Skin of body (tissue), 2 donors: ENCODE measurements around the gene OSBPL9. TPM values are rescaled to one million over a fixed set of nuclear protein-coding genes. Genes with fewer than 3 reads are reported as not detected.
"Not testable (repeated sequence)": the region's sequence is repeated elsewhere in the genome, so short reads cannot be mapped to it uniquely, and the experiment has no call there.

ENCODE experiments used
- DNase-seq: peaks from one replicate; lab custom pipeline; 2025; lab: John Stamatoyannopoulos, UW
- total RNA-seq: library from RNA; depleted of rRNA; stranded (reverse); fragments of >200 nt; gene quantifications from one replicate; pipeline ENCODE4 v1.2.3, GENCODE V29; 2014

Gene OSBPL9
- total RNA-seq, 1 donor from 2014 or later, result 75.8 TPM

DNA sequence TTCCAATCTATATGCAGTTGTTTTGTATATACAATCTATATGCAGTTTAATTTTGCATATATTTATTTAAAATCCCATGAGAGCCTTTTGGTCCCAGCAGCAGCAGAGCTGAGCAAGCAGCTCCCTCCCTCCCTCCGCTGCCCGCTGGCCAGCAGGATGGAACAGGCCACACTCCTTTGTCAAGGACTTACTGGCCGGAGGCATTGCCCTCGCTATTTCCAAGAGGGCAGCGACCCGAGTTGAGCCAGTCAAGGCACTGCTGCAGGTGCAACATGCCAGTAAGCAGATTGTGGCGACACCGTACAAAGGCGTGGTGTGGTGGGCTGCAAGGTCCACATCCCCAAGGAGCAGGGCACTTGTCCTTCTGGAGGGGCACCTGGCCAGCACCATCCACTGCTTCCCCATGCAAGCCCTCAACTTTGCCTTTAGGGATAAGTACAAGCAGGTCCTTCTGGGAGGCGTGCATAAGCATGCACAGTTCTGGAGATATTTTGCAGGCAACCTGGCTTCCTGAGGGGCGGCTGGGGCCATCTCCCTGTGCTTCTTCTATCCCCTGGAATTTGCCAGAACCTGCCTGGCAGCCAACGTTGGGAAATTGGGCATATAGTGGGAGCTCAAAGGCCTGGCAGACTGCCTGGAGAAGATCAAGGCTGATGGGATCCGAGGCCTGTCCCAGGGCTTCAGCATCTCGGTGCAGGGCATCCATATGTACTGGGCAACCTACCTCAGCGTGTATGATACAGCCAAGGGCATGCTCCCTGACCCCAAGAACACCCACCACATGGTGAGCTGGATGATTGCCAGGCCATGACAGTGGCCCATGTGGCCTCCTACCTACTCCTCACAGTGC, 92.2 kb downstream of the OSBPL9 start:
- no peak for DNase-seq

DNA sequence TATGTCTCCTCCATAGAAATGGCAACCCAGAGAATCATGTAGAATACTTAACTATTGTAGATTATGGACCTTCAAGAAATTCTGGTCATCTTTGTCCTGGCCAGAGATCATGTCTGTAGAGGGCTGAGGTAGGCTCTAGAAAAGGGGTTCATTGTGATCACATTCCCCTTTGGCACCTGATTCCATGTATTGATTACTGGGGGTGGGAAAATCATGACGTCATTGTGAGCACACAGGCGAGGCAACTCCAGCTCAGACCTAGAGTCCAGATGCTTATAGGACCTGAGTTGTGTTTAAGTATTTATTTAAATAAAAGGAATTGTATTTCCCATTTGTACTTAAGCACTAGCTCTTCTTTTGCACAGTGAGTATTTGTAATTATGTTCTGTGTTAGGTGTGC, 93.1 kb downstream of the OSBPL9 start:
- no peak for DNase-seq

DNA sequence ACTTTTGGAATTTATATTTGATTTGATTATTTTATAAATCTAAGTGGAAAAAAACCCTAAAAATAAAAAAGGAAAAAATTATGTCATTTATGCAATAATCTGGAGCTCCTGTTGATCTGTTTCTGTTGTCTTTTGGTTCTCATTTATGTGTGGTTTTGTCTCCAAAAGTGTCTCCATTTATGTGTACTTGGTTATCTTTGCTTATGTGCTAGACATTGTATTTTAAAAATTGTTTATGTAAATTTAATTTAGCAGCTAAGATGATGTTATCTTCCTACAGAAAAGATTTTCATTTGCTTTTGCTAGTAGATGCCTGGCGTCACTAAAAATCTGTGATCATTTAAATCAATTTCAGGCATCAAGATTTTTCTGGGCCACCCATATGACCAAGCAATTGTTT, 95.7 kb downstream of the OSBPL9 start:
- no peak for DNase-seq

DNA sequence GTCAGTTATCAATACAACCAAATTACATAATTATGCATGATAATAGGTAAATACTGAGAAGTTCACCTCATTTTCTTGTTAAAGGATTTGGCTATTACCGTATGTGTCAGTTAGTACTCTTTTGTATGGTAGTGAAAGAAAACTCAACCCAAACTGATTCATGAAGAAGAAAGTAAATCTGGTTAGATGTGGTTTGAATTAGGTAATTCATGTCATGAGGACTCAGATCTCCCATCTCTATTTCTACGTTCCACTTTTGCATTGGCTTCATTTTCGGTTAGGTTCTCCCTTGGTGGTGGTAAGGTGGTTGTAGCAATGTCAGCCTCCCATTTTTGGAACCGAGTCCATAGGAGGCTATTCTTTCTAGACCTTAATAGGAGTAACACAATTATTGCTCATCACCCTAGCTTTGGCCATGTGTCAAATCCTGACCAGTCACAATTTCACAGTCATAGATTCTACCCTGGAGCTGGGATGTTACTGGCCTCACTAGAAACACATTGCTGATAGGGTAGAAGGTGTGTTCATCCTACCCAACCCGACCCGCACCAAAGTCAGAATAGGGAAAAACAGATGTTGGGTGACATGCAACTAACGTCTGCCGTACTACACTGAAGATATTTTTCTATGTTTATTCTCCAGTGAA, 97.6 kb downstream of the OSBPL9 start:
- no peak for DNase-seq

DNA sequence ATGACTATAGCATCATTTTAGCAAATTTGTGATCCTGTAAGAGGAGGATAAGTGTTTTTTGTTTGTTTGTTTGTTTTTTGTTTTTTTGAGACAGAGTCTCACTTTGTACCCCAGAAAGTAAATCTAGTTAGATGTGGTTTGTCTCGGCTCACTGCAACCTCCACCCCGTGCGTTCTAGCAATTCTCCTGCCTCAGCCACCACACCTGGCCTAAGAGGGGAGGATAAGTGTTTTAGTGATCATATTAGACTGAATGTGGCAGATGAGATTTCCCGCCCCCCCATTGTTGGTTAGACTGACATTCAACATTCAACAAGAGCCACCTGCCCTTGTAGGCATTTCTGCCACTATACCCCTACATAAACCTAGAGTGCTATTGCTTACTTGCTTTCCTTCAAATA, 98.5 kb downstream of the OSBPL9 start:
- no peak for DNase-seq

DNA sequence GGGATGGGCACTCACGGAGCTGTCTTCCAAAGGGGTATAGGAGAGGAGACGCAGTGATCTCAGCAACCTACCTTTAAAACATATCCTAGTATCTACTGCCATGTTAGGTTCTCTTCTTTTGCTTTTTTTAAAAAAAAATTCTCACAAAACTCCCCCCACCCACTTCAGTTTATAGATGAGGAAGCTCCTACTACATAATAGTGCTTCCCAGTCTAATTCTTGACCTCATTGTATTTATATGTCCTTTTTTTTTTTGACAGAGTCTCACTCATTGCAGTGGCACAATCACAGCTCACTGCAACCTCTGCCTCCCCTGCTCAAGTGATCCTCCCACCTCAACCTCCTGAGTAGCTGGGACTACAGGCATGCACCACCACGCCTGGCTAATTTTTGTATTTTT, 99.9 kb downstream of the OSBPL9 start:
- no peak for DNase-seq

DNA sequence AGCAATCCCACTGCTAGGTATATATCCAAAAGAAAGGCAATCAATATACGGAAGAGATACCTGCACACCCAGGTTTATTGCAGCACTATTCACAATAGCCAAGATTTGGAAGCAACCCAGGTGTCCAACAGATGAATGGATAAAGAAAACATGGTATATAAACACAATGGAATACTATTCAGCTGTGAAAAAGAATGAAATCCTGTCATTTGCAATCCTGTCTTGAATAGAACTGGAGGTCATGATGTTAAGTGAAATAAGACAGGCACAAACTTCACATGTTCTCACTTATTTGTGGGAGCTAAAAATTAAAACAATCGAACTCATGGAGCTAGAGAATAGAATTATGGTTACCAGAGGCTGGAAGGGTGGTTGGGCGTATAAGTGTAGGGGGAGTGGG, 101.0 kb downstream of the OSBPL9 start:
- no peak for DNase-seq

DNA sequence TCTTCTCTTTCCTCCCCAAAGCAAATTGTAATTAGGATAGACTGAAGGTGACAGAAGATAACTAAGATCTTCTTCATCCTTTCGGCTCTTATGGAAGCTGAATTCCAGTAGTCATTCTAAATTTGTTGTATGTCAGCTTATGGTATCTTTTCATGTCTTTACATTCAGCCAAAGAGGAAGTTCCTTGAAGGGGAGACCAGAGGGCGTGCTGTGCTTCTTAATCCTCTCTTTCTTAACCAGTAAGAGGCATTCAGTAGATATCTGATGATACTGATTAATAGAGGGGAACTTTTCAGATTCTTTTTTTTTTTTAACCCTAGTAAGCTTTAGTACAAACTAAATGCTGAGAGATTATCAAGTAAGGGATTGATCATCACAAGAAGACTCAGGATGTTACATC, 102.3 kb downstream of the OSBPL9 start:
- DNase-seq, result no peak

DNA sequence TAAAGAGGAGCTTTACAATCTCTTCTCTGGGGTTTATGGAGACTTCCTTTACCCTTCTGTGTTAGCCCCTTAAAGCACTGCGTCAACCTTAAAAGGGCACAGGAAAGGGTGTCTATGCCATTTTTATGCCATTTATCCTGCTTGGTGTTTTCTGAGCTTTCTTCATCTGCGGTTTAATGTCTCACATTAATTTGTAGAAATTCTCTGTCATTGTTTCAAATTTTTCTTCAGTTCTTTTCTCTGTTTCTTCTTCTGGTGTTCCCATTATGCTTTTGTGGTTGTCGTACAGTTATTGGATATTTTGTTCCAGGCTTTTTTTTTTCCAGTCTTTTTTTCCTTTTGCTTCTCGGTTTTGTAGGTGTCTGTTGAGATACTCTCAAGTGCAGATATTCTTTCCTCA, 107.9 kb downstream of the OSBPL9 start:
- DNase-seq, result no peak

DNA sequence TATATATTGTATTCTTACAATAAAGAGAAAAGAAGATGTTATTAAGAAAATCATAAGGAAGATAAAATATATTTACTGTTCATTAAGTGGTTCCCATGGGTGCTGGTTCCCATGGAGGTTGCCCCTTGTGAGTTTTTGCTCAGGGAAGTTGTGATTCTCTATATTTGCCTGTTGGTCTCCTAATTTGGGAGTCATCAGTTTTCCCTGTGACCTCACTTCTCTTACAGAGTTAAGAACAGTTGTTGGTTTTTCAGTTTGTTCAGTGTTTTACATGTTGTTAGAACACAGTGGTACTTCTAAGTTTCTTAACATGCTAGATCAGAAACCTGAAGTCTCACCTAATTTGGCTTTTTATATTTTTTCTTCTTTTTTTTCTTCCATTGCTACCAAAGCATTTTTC, 109.2 kb downstream of the OSBPL9 start:
- no peak for DNase-seq

DNA sequence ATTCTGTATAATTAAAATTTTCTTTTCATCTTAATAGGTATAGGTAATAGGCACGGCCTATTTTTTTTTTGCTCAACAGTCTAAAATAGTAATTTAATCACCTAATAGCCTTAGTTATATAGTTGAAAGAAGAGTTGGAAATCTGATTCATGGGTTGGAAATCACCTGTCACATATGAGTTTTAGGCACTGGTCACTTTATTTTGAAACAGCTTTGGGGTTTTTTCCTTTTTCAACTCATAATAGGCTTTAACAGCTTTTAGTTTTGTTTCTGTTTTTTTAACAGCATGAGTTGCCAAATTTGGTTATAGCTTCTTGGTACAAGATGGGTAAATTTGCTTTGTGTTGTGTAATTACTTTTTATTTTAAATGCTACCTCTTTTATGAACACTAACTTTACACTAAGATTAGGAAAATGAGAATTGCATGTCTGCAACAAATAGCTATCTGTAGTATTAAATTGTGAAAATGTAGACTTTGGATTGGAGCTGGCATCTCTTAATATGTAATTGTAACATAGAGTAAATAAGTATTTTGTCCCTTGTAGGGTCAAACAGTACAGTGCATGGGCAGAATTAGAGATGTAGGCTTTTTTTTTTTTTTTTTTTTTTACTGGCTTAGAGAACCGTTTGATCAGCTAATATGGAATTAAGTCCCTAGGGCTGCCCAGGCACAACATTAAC, 109.8 kb downstream of the OSBPL9 start:
- no peak for DNase-seq

DNA sequence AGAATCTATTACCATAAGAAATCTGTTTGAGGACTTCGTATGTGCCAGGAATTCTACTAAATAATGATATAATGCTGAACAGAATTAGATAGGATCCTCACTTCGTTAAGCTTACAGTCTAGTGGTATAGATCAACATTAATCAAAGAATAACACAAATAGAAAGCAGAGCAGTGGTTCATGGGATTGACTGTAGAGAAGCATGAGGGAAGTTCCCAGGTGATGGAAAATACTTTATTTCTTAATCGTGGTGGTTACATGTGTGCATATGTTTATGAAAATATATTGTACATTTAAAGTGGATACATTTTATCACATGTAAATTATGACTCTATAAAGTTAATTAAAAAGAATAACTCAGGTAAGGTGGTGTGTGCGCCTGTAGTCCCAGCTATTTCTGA, 110.5 kb downstream of the OSBPL9 start:
- no peak for DNase-seq

DNA sequence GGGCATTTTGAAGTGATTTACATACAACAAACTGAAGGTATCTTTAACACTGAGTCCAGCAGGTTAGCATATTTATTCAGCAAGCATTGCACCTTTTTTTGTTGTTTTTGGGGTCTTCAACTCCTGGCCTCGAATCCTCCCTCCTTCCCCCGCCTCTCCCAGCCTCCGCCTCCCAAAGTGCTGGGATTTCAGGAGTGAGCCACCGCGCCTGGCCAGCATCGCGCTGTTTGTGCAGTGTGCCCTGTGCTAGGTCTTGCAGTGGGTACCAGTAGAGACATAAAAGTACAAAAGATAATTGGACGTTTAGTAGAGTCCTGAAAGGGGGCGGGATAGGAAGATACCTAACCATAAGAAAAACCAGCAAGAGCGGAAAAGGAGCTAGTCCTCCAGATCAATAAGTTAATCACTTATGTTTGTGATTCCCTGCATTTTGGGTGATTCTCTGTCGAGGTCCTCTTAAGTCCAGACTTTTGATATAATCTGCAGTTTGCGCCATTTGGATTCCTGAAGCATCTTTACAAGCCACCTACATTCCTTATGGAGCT, 111.8 kb downstream of the OSBPL9 start:
- no peak for DNase-seq

DNA sequence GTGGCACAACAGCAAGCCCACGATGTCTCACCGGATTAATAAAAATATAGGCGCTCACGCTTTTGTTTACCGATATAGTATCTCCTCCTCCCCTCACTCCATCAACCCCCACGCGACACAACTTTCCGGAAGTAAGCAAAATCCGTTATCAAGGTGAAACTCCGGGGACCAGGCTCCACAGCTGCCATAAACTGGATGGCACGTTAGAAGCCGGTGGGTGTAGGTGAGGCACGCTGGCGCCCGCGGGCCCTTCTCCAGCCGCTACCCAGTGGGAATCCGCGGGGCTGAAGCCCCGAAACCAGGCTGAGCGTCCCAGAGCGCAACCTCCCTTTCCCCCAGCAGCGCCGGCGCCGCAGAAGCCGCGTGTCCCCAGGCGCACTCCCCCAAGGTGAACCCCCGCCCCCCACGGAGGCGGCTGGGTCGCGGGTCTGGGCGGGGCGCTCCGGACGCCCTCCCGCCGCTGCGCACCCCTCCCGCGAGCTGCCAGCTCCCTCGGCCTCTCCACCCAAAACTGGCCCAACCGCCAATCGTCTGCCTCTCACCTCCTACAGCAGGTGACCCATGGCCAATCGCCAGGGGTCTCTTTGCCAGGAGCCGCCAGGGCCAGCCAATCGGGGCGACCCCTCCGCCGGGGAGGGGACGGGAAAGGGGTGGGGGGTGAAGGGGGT, 112.4 kb downstream of the OSBPL9 start:
- DNase-seq, result no peak

DNA sequence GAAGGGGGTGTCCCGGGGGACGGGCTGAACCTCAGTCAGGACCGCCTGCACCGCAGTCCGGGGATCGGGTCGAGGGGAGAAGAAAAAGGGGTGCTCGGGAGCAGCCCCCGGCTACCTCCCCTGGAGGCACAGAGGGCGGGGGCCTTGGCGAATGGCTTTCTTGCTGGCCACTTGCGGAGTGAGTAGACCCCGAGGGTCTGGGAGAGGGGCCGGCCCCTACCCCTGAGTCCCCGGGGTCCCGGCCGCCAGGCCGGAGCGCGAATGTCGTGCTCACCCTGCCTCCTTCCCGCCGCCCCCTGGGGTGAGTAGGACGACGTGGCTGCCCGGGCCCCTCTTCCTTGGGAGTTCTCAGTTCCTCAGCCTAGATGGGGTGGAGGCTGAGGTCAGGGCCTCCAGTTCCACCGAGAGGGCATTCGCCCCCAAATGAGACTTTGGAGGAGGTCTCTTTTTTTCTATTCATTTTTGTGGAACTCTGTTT, 113.0 kb downstream of the OSBPL9 start:
- no peak for DNase-seq

DNA sequence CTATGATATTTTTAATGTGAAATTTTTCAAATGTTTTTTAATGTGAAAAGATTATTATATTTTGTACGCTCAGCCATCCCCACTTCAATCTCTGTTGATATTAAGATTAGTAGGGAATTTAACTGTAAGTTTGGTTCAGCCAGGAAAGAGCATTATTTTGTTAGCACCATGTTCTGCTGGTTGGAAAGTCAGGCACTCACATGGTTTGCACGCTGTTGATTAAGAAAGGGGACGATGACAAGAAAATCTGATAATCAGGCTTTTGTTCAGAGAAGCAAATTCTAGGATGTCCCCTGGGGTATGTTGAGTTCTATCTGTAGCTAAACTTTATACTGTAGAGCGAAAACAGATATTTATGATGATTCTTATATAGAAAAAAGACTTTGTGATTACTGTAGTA, 115.1 kb downstream of the OSBPL9 start:
- DNase-seq, result no peak

DNA sequence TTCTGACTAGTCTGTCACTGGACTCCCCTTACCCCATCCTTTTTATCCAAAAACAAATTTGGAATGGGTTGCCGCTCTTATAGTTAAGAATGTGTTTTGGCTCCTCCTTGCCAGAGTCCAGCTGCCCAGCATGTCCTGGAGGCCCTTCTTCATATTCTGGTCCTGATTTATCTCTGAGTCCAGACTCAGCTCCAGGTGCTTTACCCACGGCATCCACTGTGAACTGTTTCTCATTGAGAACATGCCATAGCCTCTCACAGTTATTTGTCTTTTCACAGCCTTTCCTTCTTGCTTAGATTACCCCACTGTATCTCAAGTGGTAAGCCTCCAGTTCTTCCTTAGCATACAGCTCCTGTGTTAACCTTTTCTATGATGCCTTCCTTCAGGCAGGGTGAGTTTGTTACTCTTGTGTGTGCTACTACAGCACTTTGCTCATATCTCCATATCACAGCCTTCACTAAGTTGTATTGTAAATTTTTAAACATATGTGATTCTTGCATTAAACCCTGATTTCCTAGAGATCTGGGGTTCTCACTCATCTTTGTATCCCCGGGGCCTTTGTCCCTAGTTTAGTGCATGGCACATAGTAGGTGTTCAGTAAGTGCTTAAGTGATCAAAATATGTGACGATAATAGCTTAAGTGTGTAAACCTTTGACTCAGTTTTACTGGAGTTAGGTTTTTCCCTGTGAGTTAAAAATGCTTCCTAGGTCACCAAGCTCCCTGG, 116.0 kb downstream of the OSBPL9 start:
- no peak for DNase-seq

DNA sequence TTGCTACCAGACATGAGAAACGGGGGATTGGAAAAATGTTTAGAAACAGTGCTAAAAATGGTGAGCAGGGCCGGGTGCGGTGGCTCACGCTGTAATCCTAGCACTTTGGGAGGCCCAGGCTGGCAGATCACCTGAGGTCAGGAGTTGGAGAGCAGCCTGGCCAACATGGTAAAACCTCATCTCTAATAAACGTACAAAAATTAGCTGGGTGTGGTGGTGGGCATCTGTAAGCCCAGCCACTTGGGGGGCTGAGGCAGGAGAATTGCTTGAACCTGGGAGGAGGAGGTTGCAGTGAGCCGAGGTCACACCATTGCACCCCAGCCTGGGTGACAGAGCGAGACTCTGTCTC, 116.5 kb downstream of the OSBPL9 start:
- DNase-seq, result not testable (repeated sequence)

DNA sequence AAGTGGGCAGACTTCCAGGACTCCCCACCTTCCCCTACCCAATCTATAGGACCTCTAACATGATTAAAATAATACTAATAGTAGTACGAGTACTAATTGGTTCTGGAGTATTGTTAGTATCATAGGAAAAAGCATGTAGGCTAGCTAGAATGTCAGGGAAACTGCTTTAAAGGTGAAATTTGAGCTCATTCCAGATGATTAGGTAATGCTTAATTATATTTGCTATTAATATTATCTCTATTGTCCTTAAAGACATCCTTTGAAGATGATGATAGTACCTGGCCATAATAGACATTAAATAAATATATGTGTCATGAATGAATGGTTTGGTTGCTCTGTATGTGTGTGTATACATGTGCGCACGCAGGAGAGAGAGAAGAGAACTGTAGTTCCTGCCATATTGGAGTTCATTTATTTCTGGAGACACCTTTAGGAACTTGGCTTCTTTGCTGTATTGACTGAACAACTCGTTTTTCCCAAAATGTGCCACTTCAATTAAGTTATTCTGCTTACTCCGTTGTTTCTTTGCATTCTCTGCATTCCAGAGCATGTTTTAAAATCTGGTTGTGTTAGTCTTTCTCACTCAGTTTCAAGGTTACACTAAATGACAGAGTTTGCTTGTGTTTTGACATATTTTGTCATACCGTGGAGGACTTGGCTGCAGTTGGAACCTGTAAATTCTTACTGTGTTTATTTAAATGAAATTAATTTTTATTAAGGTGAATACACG, 117.1 kb downstream of the OSBPL9 start:
- no peak for DNase-seq
